NCI-H524 treated with DMSO at 0.1 percent for 48 hours (cell line): ENCODE measurements around the gene HSPA1L.
A peak's percentile ranks its signal among the peaks of the same experiment; 100 is the strongest.
"Not testable (repeated sequence)": the region's sequence is repeated elsewhere in the genome, so short reads cannot be mapped to it uniquely, and the experiment has no call there.

Experiments used
- DNase-seq: peaks from one replicate; lab custom pipeline; 2025; lab: John Stamatoyannopoulos, UW

The HSPA1L gene

GRCh38 chr6:31815025-31815838 is at the start of gene HSPA1L, which contains the start of gene HSPA1A:
TSS of gene HSPA1L (minus strand) at chr6:31815283. CDS start at chr6:31811972, 3,311 bp downstream.
TSS of gene HSPA1A (plus strand) at chr6:31815543. CDS start at chr6:31815757, 214 bp downstream.
- peak; percentile 85 for DNase-seq

GRCh38 chr6:31864818-31865204 is 49.7 kb upstream of the HSPA1L start:
- no peak for DNase-seq

GRCh38 chr6:31864123-31864562 is 49.1 kb upstream of the HSPA1L start:
- DNase-seq, result not testable (repeated sequence)

GRCh38 chr6:31862344-31863235 is 47.5 kb upstream of the HSPA1L start, which contains the start of gene NEU1:
TSS of gene NEU1 (minus strand) at chr6:31862821. CDS start at chr6:31862776, 45 bp downstream.
- DNase-seq, result peak; percentile 97

GRCh38 chr6:31861919-31862343 is 46.8 kb upstream of the HSPA1L start:
- DNase-seq, result no peak

GRCh38 chr6:31861150-31861549 is 46.1 kb upstream of the HSPA1L start:
- DNase-seq, result no peak

- no peak for DNase-seq
Measured at GRCh38 chr6:31860349-31860748, 45.3 kb upstream of the HSPA1L start.

- no peak for DNase-seq
Measured at GRCh38 chr6:31859923-31860322, 44.8 kb upstream of the HSPA1L start.

- DNase-seq, result no peak
Measured at GRCh38 chr6:31858707-31859106, 43.6 kb upstream of the HSPA1L start.

GRCh38 chr6:31857774-31858173 is 42.7 kb upstream of the HSPA1L start:
- not testable (repeated sequence) for DNase-seq

GRCh38 chr6:31851980-31852718 is 37.1 kb upstream of the HSPA1L start:
- DNase-seq, result not testable (repeated sequence)

- DNase-seq, result no peak
Measured at GRCh38 chr6:31851485-31851832, 36.4 kb upstream of the HSPA1L start.

GRCh38 chr6:31850765-31851484 is 35.8 kb upstream of the HSPA1L start:
- DNase-seq, result no peak

- DNase-seq, result no peak
Measured at GRCh38 chr6:31847276-31847978, 32.3 kb upstream of the HSPA1L start.

GRCh38 chr6:31844507-31844906 is 29.4 kb upstream of the HSPA1L start:
- DNase-seq, result no peak

- DNase-seq, result no peak
Measured at GRCh38 chr6:31842053-31842452, 27.0 kb upstream of the HSPA1L start.

- not testable (repeated sequence) for DNase-seq
Measured at GRCh38 chr6:31839779-31840126, 24.7 kb upstream of the HSPA1L start.

- DNase-seq, result no peak
Measured at GRCh38 chr6:31838968-31839367, 23.9 kb upstream of the HSPA1L start.

GRCh38 chr6:31838114-31838553 is 23.1 kb upstream of the HSPA1L start:
- not testable (repeated sequence) for DNase-seq

- no peak for DNase-seq
Measured at GRCh38 chr6:31837369-31838113, 22.5 kb upstream of the HSPA1L start.
